ENCODE data around the gene PRAC2. TPM values are rescaled to one million over a fixed set of nuclear protein-coding genes. Genes with fewer than 3 reads are reported as not detected.
A peak's percentile ranks its signal among the peaks of the same experiment; 100 is the strongest.

PRAC2 gene
- total RNA-seq, 1 experiment from 2014 or later = not detected

DNA sequence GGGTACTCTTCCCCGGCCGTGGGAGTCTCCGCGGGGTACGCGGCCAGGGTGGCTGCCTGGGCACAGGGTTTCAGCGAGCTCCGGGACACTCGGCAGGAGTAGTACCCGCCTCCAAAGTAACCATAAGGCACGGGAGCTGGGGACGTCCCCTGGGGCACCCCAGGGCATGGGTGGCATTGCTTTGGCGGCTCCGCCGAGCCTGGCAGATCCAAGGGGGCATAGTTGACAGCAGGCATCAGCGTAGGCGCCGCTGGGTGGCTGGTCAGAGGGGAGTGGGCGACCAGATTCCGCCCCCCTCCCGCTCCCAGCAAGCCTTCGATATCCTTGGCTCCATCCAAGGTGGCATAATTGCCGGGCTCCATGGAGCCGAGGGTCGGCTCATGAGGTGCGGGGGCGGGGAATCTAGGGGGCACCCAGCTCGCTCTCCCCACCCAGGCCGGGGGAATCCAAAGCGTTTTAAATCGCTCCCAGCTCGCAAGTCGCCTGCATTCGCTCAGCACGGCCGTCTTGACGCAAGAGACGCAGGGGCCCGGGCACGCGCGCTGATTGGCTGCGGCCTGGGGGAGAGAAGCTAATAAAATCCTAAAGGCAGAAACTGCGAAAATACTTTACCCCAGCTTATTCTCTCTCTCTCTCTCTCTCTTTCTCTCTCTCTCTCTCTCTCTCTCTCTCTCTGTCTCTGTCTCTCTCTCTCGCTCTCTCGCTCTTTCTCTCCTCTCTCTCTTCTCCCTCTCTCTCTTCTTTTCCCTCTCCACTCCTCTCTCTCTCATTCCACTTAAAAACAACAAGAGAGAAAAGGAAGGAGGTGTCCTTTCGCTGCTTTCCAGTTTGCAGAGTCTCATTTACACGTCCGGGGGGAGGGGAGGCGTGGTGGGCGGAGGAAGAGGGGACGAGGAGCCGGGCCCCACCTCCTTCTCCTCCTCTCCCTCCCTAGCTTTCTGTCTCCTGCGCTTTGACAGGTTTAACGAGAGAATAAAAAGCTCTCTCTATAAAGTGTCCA is 5.5 kb downstream of the PRAC2 start, which contains the start of gene HOXB13:
Gene HOXB13 (minus strand): TSS at position 519 of the 1,000 bp plus-strand sequence. CDS start 157 bp downstream, at position 362.
- H3K9me3 ChIP-seq (ENCODE audit: control insufficient read depth in 1 of 2, insufficient read depth in 1 of 2, low read depth in 1 of 2, low read length in 2 of 2) = no peaks in the 10 kb centered on the region
- peak within 1 kb of the TSS; percentile 97 for H2AFZ ChIP-seq (ENCODE audit: low read depth, low read length, poor library complexity, severe bottlenecking)
- H3K9ac ChIP-seq (ENCODE audit: low read length) = peak within 1 kb of the TSS; percentile 72
- BruUV-seq (replicated peaks) = TSS peak; percentile 74
- H3K27ac ChIP-seq (ENCODE audit: low read depth, low read length) = peak within 1 kb of the TSS; percentile 28
- TF ChIP-seq POLR2AphosphoS5 (IDR thresholded peaks at IDR 0.05; ENCODE audit: low read depth, low read length) = peak; percentile 92
- TF ChIP-seq YY1 (IDR thresholded peaks at IDR 0.05; ENCODE audit: extremely low read depth, insufficient replicate concordance, low read depth, low read length) = no peak
- TF ChIP-seq, protein P1, sequence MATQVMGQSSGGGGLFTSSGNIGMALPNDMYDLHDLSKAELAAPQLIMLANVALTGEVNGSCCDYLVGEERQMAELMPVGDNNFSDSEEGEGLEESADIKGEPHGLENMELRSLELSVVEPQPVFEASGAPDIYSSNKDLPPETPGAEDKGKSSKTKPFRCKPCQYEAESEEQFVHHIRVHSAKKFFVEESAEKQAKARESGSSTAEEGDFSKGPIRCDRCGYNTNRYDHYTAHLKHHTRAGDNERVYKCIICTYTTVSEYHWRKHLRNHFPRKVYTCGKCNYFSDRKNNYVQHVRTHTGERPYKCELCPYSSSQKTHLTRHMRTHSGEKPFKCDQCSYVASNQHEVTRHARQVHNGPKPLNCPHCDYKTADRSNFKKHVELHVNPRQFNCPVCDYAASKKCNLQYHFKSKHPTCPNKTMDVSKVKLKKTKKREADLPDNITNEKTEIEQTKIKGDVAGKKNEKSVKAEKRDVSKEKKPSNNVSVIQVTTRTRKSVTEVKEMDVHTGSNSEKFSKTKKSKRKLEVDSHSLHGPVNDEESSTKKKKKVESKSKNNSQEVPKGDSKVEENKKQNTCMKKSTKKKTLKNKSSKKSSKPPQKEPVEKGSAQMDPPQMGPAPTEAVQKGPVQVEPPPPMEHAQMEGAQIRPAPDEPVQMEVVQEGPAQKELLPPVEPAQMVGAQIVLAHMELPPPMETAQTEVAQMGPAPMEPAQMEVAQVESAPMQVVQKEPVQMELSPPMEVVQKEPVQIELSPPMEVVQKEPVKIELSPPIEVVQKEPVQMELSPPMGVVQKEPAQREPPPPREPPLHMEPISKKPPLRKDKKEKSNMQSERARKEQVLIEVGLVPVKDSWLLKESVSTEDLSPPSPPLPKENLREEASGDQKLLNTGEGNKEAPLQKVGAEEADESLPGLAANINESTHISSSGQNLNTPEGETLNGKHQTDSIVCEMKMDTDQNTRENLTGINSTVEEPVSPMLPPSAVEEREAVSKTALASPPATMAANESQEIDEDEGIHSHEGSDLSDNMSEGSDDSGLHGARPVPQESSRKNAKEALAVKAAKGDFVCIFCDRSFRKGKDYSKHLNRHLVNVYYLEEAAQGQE (IDR thresholded peaks at IDR 0.05; ENCODE audit: low read depth) = no peak
- peak; percentile 58 for TF ChIP-seq POLR2A (IDR thresholded peaks at IDR 0.05; ENCODE audit: borderline replicate concordance, extremely low read depth, insufficient read depth, insufficient read length)
- TF ChIP-seq EGR1 (IDR thresholded peaks at IDR 0.05; ENCODE audit: low read depth) = 0 out of 2 replicates have a peak, but pooled peaks have one; percentile 48
- DNase-seq (ENCODE audit: low read depth, low spot score) (peak; percentile 75), ATAC-seq (peak; percentile 91)
- H3K9me2 ChIP-seq (ENCODE audit: insufficient read depth) = no peaks in the 10 kb centered on the region
- RAD21 ChIA-PET (ENCODE audit: low non-redundant PET in 1 of 2, low total read pairs in 2 of 2, uncharacterized antibody in 2 of 2, unreplicated experiment in 2 of 2) = interaction anchor here in 1 of 2 experiments (0.6 to 1.0 kb wide), 5 partner anchors 11 to 151 kb away, joined by 3 to 8 read pairs (median 4); no protein-coding TSS in a partner anchor
- CTCF ChIA-PET = interaction anchor here (0.8 to 6.8 kb wide), 9 partner anchors 9 to 304 kb away, joined by 3 to 97 read pairs (median 6); no protein-coding TSS in a partner anchor
- no peaks in the 10 kb centered on the region for H4K20me1 ChIP-seq (ENCODE audit: insufficient read depth)
- intact Hi-C loops (cut with micrococcal nuclease) = no loop called here
- POLR2A ChIA-PET = interaction anchor here (0.6 to 1.7 kb wide), 6 partner anchors 9 to 389 kb away, joined by 3 to 7 read pairs (median 4); no protein-coding TSS in a partner anchor
- peak within 1 kb of the TSS; percentile 95 for H3K4me2 ChIP-seq (ENCODE audit: low read length)
- H3K4me1 ChIP-seq (ENCODE audit: control insufficient read depth in 1 of 2, insufficient read depth in 2 of 2, low read length in 2 of 2) = peaks cover 5 to 21% of the 10 kb centered on the region in 2 experiments; a peak in 3 of 4 replicates
- peak within 1 kb of the TSS; percentile 61 to 80 for H3K4me3 ChIP-seq (replicated peaks in 1 of 2; ENCODE audit: low read depth in 1 of 2, low read length in 2 of 2)
- H3K36me3 ChIP-seq (ENCODE audit: control insufficient read depth in 1 of 2, insufficient read depth in 2 of 2, low read length in 2 of 2) = no peaks in the 10 kb centered on the region
- no peaks in the 10 kb centered on the region for H3K79me2 ChIP-seq (ENCODE audit: insufficient read depth, low read length)
- H3K27me3 ChIP-seq (ENCODE audit: insufficient read depth, low read length) = no peaks in the 10 kb centered on the region
